GM10266 (cell line): Measurements from ENCODE around the gene TSC22D2.

Source experiments
- DNase-seq: peaks from one replicate; pipeline ENCODE4 v3.0.0; 2012; ENCODE audit errors: extremely low spot score
- TF ChIP-seq, protein P1 (sequence below): IDR thresholded peaks from 2 replicates; pipeline ENCODE4 v1.5.1; 2012; ENCODE audit warnings: mild to moderate bottlenecking, low read depth; ENCODE audit not compliant: control insufficient read depth, insufficient read depth; ENCODE audit errors: missing control alignments

The TSC22D2 gene

DNA sequence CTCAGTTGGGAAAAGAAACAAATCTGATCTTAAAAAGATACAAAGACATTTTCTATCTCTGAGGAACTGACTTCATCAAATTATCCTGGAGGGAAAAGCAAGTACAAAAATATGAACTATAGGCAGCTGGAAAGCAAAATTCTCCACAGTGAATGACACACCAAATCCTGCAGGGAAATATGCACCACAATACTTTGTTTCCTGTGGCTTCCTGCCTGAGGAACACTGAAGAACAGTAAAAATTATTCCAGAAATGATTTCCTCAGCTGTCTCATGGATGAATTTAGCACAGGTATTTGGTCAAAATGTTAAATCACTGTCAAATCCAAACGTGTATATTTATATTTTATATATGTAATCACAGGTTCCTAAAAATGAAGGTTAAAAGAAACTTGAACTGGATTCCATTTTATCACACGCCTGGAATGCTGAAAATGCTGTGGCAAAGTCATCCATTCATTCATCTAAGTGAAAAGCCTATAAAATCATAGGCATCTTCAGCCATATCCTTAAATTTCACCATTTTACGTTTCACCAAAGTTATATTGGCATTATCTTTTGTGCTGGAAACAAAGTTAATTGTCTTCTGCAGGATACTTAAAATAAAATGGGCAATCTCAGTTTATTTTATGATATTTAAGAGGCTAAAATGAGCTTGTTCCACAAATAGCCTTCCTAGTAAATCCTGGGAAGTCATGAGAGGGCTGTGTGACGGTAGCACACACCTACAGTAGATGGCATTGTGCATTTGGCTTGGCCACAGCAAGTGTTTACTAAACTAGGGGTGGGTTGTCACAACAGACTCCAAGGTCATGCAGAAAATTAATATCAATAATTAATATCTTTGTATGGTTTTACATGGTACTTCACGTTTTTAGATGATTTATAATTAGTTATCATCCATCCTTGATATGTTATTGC, 19.3 kb upstream of the TSC22D2 start:
- DNase-seq: no peak
- TF ChIP-seq, protein P1, sequence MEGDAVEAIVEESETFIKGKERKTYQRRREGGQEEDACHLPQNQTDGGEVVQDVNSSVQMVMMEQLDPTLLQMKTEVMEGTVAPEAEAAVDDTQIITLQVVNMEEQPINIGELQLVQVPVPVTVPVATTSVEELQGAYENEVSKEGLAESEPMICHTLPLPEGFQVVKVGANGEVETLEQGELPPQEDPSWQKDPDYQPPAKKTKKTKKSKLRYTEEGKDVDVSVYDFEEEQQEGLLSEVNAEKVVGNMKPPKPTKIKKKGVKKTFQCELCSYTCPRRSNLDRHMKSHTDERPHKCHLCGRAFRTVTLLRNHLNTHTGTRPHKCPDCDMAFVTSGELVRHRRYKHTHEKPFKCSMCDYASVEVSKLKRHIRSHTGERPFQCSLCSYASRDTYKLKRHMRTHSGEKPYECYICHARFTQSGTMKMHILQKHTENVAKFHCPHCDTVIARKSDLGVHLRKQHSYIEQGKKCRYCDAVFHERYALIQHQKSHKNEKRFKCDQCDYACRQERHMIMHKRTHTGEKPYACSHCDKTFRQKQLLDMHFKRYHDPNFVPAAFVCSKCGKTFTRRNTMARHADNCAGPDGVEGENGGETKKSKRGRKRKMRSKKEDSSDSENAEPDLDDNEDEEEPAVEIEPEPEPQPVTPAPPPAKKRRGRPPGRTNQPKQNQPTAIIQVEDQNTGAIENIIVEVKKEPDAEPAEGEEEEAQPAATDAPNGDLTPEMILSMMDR: no peak

DNA sequence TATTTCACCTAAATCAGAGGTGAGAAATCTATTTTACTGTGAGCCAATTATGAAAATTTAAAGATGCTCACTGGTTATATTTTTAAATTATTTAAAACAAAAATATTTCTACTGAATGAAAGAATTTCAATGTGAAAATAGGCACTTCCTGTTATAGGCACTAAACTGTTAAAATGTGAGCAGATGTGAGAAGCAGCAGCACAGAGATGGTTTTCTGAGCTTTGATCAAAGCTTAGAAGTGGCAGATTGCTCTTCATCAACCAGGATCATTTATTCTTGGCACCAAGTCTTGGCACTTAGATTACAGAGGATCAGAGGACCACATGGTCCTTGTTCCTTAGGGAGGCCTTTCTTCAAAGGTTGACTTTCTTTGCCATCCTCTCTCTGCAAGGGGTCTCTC, 18.0 kb upstream of the TSC22D2 start:
- DNase-seq: no peak
- TF ChIP-seq, protein P1: no peak

DNA sequence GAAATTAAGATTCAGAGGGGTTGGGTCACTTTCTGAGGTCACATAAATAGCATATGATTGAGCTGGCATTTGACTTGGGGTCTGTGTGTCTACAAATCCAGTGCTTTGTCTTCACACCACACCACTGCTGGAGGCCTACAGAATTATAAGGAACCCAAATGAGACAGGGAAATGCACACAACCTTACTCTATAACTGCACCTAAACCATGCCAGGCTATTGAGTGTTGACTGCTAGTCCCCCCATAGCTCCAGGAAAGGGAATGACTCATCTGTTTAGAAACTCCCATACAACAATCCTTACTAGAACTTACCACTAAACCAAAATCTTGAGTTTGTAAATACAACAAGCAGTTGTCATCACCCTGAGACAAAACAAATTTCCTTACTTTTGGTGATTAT, 16.9 kb upstream of the TSC22D2 start:
- DNase-seq: no peak
- TF ChIP-seq, protein P1: no peak

DNA sequence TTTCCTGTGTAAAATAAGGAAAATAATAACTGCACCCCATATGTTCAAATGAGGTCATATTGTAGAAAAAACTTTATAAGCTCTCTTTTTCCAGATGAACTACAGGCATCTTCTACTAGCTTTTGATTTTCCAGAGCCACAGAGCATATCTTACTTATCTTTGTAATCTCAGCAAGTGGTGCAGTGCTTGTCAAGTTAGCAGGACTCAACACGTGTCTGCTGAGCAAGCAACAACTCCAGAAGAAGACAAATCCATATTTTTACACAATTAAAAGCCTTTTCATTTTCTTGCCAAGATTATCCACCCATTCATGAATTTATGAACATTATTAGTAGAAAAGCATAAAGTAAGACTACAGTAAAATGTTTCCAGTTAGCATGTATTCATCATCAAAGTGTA, 14.4 kb upstream of the TSC22D2 start:
- TF ChIP-seq, protein P1: no peak
- no peak for DNase-seq

DNA sequence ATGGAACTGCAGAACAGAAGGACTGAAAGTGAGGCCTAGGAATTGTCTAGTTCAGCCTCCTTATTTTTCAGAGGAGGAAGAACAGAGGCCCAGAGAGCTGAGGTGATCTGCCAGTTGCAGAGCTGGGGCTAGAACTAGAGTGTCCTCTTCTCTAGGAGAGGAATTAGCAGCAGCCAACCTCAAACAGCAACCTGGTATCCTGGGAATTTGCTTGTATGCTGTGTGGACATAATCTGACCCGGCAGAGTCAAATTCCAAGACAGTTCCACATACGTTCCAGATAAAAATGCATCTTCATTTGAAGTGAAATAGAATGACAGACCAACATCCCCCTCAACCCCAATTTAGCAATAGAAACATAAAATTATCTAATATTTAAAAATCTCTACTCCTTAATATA, 13.5 kb upstream of the TSC22D2 start:
- no peak for DNase-seq
- TF ChIP-seq, protein P1: no peak

DNA sequence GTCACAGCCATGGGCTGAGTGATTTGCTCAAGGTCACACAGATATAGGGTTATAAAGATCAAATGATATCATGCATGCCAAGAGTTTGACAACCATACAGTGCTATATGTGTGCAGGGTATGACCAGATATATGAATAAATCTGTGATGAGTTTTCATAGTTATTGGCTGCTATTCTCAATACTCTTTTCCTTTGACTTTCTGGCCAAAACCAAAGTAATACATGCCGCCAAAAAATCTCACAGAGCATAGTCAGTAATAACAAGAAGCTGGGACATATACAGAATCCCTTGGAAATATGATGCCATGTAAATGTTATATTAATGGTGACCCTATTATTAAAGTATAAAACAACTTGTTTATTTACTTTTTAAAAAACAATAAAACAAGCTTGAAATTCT, 11.6 kb upstream of the TSC22D2 start:
- DNase-seq: no peak
- TF ChIP-seq, protein P1: no peak

DNA sequence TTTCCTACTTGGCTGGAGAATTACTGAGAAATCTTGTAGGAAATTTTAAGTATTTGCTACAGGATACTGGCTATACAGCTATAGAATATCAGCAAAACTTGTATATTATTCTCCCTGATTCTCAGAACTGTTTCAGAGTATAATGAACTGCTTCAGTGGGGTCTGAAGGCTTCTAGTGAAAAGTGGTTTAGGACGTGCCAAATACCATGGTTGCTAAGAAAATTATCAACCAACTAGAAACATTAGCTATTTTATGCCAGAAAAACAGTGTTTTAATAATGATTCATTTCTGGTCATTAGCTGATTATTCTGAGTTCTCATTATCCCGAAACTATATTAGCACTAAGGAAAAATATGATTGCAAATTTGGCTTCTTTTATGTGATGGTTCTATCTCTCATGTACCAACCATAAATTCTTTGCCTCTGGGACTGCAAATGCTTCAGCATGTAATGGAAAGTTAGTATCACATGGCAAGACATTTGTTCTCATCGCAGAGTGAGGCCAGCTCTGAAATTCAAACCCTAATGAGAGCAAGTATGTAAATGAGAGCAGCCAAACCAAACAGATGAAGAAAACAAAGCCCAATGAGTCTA, 11.0 kb upstream of the TSC22D2 start:
- TF ChIP-seq, protein P1: no peak
- no peak for DNase-seq
